ENCODE results near the gene DDI2.

Gene DDI2

DNA sequence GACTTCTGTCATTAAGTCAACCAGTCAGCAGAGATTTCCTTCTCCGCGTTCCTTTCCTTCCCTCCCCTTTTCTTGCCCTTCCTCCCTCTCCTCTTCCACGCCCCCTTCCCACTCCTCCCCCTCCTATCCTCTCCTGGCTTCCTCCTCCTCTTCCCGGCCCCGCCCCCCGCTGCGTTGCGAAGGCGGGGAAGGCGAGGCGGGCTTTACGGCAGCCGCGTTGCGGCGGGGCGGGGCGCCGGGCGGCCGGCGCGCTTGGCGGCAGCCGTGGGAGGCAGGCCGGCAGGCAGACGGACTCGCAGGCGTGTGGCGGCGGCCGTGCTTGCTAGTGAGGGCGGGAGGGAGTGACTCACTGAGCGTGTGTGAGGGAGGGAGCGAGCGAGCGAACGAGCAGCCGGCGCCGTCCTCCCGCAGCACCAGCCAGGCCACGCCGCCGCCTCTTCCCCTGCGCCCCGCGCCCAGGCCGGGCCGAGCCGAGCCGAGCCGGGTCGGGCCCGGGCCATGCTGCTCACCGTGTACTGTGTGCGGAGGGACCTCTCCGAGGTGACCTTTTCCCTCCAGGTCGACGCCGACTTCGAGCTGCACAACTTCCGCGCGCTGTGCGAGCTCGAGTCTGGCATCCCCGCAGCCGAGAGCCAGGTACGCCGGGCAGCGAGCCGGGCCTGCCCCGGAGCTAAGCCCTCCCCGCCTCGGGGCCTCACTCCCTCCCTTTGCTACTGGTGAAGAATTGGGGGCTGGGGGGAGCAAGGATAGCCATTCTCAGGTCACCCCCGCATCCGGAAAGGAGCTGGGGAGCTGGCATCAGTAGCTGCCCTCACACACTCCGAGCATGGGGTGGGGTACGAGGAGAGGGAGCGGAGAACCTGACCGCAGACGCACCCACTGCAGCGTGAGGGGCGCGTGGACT lies at the start of gene DDI2 (continued):
- TF ChIP-seq, protein P1, sequence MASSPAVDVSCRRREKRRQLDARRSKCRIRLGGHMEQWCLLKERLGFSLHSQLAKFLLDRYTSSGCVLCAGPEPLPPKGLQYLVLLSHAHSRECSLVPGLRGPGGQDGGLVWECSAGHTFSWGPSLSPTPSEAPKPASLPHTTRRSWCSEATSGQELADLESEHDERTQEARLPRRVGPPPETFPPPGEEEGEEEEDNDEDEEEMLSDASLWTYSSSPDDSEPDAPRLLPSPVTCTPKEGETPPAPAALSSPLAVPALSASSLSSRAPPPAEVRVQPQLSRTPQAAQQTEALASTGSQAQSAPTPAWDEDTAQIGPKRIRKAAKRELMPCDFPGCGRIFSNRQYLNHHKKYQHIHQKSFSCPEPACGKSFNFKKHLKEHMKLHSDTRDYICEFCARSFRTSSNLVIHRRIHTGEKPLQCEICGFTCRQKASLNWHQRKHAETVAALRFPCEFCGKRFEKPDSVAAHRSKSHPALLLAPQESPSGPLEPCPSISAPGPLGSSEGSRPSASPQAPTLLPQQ (tag by site-specific recombination; IDR thresholded peaks at IDR 0.05): no peak; the same call in 1 of the 2 replicates
- TF ChIP-seq SP2 (tag by site-specific recombination; IDR thresholded peaks at IDR 0.05) (peak; percentile 98), SCRT1 (tag by site-specific recombination; IDR thresholded peaks at IDR 0.05; ENCODE audit: borderline replicate concordance) (no peak), ZSCAN16 (tag by site-specific recombination; IDR thresholded peaks at IDR 0.05) (no peak), ZNF549 (tag by site-specific recombination; IDR thresholded peaks at IDR 0.05) (no peak), ZBTB48 (tag by site-specific recombination; IDR thresholded peaks at IDR 0.05) (peak; percentile 64; the same call in 1 of the 2 replicates), ZBTB7A (tag by site-specific recombination; IDR thresholded peaks at IDR 0.05; ENCODE audit: low read depth) (no peak; the same call in 1 of the 2 replicates), ZNF580 (tag by site-specific recombination; IDR thresholded peaks at IDR 0.05) (no peak), ZFP69B (tag by site-specific recombination; IDR thresholded peaks at IDR 0.05) (no peak), ZNF510 (tag by site-specific recombination; IDR thresholded peaks at IDR 0.05; ENCODE audit: insufficient replicate concordance) (no peak), ZNF830 (tag by site-specific recombination; IDR thresholded peaks at IDR 0.05; ENCODE audit: low read depth) (no peak), ZNF335 (tag by site-specific recombination; conservative IDR thresholded peaks at IDR 0.05) (peak; percentile 63), ZNF112 (tag by site-specific recombination; IDR thresholded peaks at IDR 0.05) (no peak), ZNF37A (tag by site-specific recombination; IDR thresholded peaks at IDR 0.05) (no peak), PRDM2 (tag by site-specific recombination; IDR thresholded peaks at IDR 0.05; ENCODE audit: borderline replicate concordance) (no peak), ZBTB1 (tag by site-specific recombination; IDR thresholded peaks at IDR 0.05) (no peak), ZNF211 (tag by site-specific recombination; IDR thresholded peaks at IDR 0.05; ENCODE audit: low read depth) (no peak), REST (tag by site-specific recombination; IDR thresholded peaks at IDR 0.05) (no peak), ZXDB (tag by site-specific recombination; IDR thresholded peaks at IDR 0.05) (peak; percentile 24; the same call in 1 of the 2 replicates), ZNF221 (tag by site-specific recombination; IDR thresholded peaks at IDR 0.05; ENCODE audit: borderline replicate concordance) (no peak), ZNF354C (tag by site-specific recombination; IDR thresholded peaks at IDR 0.05; ENCODE audit: borderline replicate concordance, low read depth) (no peak), KLF9 (tag by site-specific recombination; IDR thresholded peaks at IDR 0.05; ENCODE audit: low read depth) (peak; percentile 98), ZNF19 (tag by site-specific recombination; IDR thresholded peaks at IDR 0.05; ENCODE audit: low read depth) (no peak)
- TF ChIP-seq, protein P2, sequence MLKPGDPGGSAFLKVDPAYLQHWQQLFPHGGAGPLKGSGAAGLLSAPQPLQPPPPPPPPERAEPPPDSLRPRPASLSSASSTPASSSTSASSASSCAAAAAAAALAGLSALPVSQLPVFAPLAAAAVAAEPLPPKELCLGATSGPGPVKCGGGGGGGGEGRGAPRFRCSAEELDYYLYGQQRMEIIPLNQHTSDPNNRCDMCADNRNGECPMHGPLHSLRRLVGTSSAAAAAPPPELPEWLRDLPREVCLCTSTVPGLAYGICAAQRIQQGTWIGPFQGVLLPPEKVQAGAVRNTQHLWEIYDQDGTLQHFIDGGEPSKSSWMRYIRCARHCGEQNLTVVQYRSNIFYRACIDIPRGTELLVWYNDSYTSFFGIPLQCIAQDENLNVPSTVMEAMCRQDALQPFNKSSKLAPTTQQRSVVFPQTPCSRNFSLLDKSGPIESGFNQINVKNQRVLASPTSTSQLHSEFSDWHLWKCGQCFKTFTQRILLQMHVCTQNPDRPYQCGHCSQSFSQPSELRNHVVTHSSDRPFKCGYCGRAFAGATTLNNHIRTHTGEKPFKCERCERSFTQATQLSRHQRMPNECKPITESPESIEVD (tag by site-specific recombination; IDR thresholded peaks at IDR 0.05): no peak
- TF ChIP-seq, protein P3, sequence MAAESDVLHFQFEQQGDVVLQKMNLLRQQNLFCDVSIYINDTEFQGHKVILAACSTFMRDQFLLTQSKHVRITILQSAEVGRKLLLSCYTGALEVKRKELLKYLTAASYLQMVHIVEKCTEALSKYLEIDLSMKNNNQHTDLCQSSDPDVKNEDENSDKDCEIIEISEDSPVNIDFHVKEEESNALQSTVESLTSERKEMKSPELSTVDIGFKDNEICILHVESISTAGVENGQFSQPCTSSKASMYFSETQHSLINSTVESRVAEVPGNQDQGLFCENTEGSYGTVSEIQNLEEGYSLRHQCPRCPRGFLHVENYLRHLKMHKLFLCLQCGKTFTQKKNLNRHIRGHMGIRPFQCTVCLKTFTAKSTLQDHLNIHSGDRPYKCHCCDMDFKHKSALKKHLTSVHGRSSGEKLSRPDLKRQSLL (tag by site-specific recombination; IDR thresholded peaks at IDR 0.05): no peak
